Mesenchymal stem cell (in vitro differentiated cells and primary cell): ENCODE measurements around the gene KLF13.

Source experiments
- DNase-seq: peaks from one replicate; pipeline ENCODE4 v3.0.0-alpha.2; 2013
- H2AFZ ChIP-seq: one replicate; pipeline ENCODE4 v1.6.1; 2013; ENCODE audit warnings: low read depth, mild to moderate bottlenecking, control low read depth, inconsistent platforms, low read length, moderate library complexity
- H2AK5ac ChIP-seq: 2 replicates; pipeline ENCODE4 v1.6.1; 2013; ENCODE audit warnings: low read length, moderate library complexity, mild to moderate bottlenecking, inconsistent platforms; ENCODE audit not compliant: severe bottlenecking
- H2BK120ac ChIP-seq: one replicate; pipeline ENCODE4 v1.6.1; 2013; ENCODE audit warnings: low read depth, mild to moderate bottlenecking, inconsistent platforms, low read length, moderate library complexity
- H2BK12ac ChIP-seq, 2 experiments: one replicate each; pipeline ENCODE4 v1.6.1; 2013; ENCODE audit warnings: inconsistent platforms in 2 of 2, low read length in 2 of 2, mild to moderate bottlenecking in 2 of 2, moderate library complexity in 2 of 2, control low read depth in 1 of 2
- H2BK15ac ChIP-seq: one replicate; pipeline ENCODE4 v1.6.1; 2013; ENCODE audit warnings: mild to moderate bottlenecking, low read depth, inconsistent platforms; ENCODE audit not compliant: poor library complexity, severe bottlenecking
- H2BK5ac ChIP-seq: 2 replicates; pipeline ENCODE4 v1.6.1; 2013; ENCODE audit warnings: low read depth, mild to moderate bottlenecking, low read length, control low read depth, inconsistent platforms; ENCODE audit not compliant: poor library complexity, severe bottlenecking
- H3K14ac ChIP-seq, 2 experiments: one replicate each; pipeline ENCODE4 v1.6.1; 2013; ENCODE audit warnings: inconsistent platforms in 2 of 2, low read length in 2 of 2, control low read depth in 1 of 2, mild to moderate bottlenecking in 1 of 2, moderate library complexity in 1 of 2
- H3K18ac ChIP-seq, 2 experiments: one replicate each; pipeline ENCODE4 v1.6.1; 2013; ENCODE audit warnings: inconsistent platforms in 2 of 2, low read length in 2 of 2, control low read depth in 1 of 2, low read depth in 1 of 2, mild to moderate bottlenecking in 1 of 2
- H3K23ac ChIP-seq, 2 experiments: one replicate each; pipeline ENCODE4 v1.6.1; 2013; ENCODE audit warnings: inconsistent platforms in 2 of 2, low read length in 2 of 2, mild to moderate bottlenecking in 2 of 2, moderate library complexity in 2 of 2, control low read depth in 1 of 2
- H3K27ac ChIP-seq: 2 replicates; pipeline ENCODE4 v1.5.1; 2013; ENCODE audit warnings: mild to moderate bottlenecking, moderate library complexity, low read length, control low read depth, inconsistent platforms; ENCODE audit not compliant: poor library complexity, severe bottlenecking
- H3K27me3 ChIP-seq, 2 experiments: 2 replicates each; pipeline versions ENCODE4 v1.6.1 to v1.7.0; 2013; ENCODE audit warnings: low read length in 2 of 2, mild to moderate bottlenecking in 2 of 2, moderate library complexity in 2 of 2, control low read depth in 1 of 2, inconsistent platforms in 1 of 2; ENCODE audit not compliant: control insufficient read depth in 1 of 2, insufficient read depth in 1 of 2
- H3K36me3 ChIP-seq, 2 experiments: 2 replicates each; pipeline versions ENCODE4 v1.6.1 to v1.7.0; 2013; ENCODE audit warnings: low read length in 2 of 2, control low read depth in 1 of 2, inconsistent platforms in 1 of 2, low read depth in 1 of 2, mild to moderate bottlenecking in 1 of 2; ENCODE audit not compliant: insufficient read depth in 2 of 2, control insufficient read depth in 1 of 2
- H3K4ac ChIP-seq, 2 experiments: one replicate each; pipeline ENCODE4 v1.6.1; 2013; ENCODE audit warnings: inconsistent platforms in 2 of 2, low read length in 2 of 2, mild to moderate bottlenecking in 2 of 2, moderate library complexity in 2 of 2, control low read depth in 1 of 2, low read depth in 1 of 2
- H3K4me1 ChIP-seq: 2 replicates; pipeline ENCODE4 v1.6.1; 2013; ENCODE audit warnings: low read depth, low read length, control low read depth; ENCODE audit not compliant: control insufficient read depth, insufficient read depth
- H3K4me2 ChIP-seq: 2 replicates; pipeline ENCODE4 v1.6.1; 2013; ENCODE audit warnings: low read length, mild to moderate bottlenecking, inconsistent platforms; ENCODE audit not compliant: poor library complexity, severe bottlenecking
- H3K4me3 ChIP-seq, 2 experiments: 2 replicates each; pipeline versions ENCODE4 v1.5.1 to v1.7.0; 2013; ENCODE audit warnings: low read length in 2 of 2, mild to moderate bottlenecking in 2 of 2, control low read depth in 1 of 2, low read depth in 1 of 2; ENCODE audit not compliant: insufficient read depth in 1 of 2
- H3K79me1 ChIP-seq: replicated peaks from 2 replicates; pipeline ENCODE4 v1.6.1; 2013; ENCODE audit warnings: mild to moderate bottlenecking, control low read depth, low read length, inconsistent platforms; ENCODE audit not compliant: poor library complexity, severe bottlenecking
- H3K9ac ChIP-seq: 2 replicates; pipeline ENCODE4 v1.7.0; 2013; ENCODE audit warnings: mild to moderate bottlenecking, low read length, moderate library complexity
- H3K9me3 ChIP-seq: 2 replicates; pipeline ENCODE4 v1.7.0; 2013; ENCODE audit warnings: mild to moderate bottlenecking, low read length; ENCODE audit not compliant: control insufficient read depth
- H4K8ac ChIP-seq: one replicate; pipeline ENCODE4 v1.6.1; 2013; ENCODE audit warnings: inconsistent platforms, mild to moderate bottlenecking, low read length, moderate library complexity
- H4K91ac ChIP-seq: one replicate; pipeline ENCODE4 v1.6.1; 2013; ENCODE audit warnings: mild to moderate bottlenecking, low read length, inconsistent platforms
- WGBS: methylation state at CpG from one replicate; pipeline ENCODE4 v1.1.7; 2013; ENCODE audit warnings: mixed read lengths; 5-methylcytosine and 5-hydroxymethylcytosine counted together

KLF13 gene

GRCh38 chr15:31331389-31331788 lies 4.8 kb downstream of the KLF13 start:
- Histone ChIP-seq H3K36me3 (peaks cover 0 to 9% of the 10 kb centered on the region in 2 experiments), H3K23ac (no peak overlapping the region), H2AK5ac (no peak overlapping the region), H3K4me3 (peak overlapping the region in 1 of 2 experiments; percentile 20), H2BK15ac (no peak overlapping the region), H2AFZ (no peak overlapping the region), H3K9me3 (no peaks in the 10 kb centered on the region), H3K18ac (no peak overlapping the region), H3K4ac (no peak overlapping the region), H3K27me3 (no peaks in the 10 kb centered on the region), H3K9ac (no peak overlapping the region), H2BK5ac (no peak overlapping the region), H4K8ac (no peak overlapping the region), H4K91ac (no peak overlapping the region), H2BK12ac (peak overlapping the region in 1 of 2 experiments; percentile 25), H2BK120ac (no peak overlapping the region), H3K14ac (no peak overlapping the region), H3K4me1 (peaks cover 19% of the 10 kb centered on the region), H3K4me2 (no peak overlapping the region), H3K79me1 (peaks cover 42% of the 10 kb centered on the region), H3K27ac (no peak overlapping the region)
- WGBS: 97% methylated on average over 5 of the region's 5 CpGs
- no peak for DNase-seq

GRCh38 chr15:31332020-31332680 lies 5.5 kb downstream of the KLF13 start:
- H3K4me2 ChIP-seq: no peak overlapping the region
- H3K79me1 ChIP-seq: peaks cover 47% of the 10 kb centered on the region
- no peak overlapping the region for H2AK5ac ChIP-seq
- DNase-seq: no peak
- H2BK15ac ChIP-seq: no peak overlapping the region
- no peak overlapping the region for H3K9ac ChIP-seq
- no peak overlapping the region for H4K91ac ChIP-seq
- H3K23ac ChIP-seq: no peak overlapping the region
- H2AFZ ChIP-seq: no peak overlapping the region
- no peak overlapping the region for H3K18ac ChIP-seq
- no peak overlapping the region for H3K14ac ChIP-seq
- no peak overlapping the region for H2BK120ac ChIP-seq
- H3K4me1 ChIP-seq: peaks cover 17% of the 10 kb centered on the region
- H4K8ac ChIP-seq: no peak overlapping the region
- no peaks in the 10 kb centered on the region for H3K27me3 ChIP-seq
- no peak overlapping the region for H3K4ac ChIP-seq
- H3K36me3 ChIP-seq: peaks cover 0 to 9% of the 10 kb centered on the region in 2 experiments
- no peak overlapping the region for H3K27ac ChIP-seq
- H3K4me3 ChIP-seq: no peak overlapping the region
- H3K9me3 ChIP-seq: no peaks in the 10 kb centered on the region
- 90% methylated on average over 7 of the region's 9 CpGs for WGBS
- H2BK5ac ChIP-seq: no peak overlapping the region
- no peak overlapping the region for H2BK12ac ChIP-seq

- Histone ChIP-seq H3K4me2 (no peak overlapping the region), H3K27ac (no peak overlapping the region), H3K9ac (no peak overlapping the region), H3K23ac (no peak overlapping the region), H3K36me3 (peaks cover 0 to 9% of the 10 kb centered on the region in 2 experiments), H3K4ac (no peak overlapping the region), H4K8ac (no peak overlapping the region), H3K14ac (no peak overlapping the region), H3K18ac (no peak overlapping the region), H2BK15ac (no peak overlapping the region), H3K79me1 (peaks cover 51% of the 10 kb centered on the region), H2BK5ac (no peak overlapping the region), H2AK5ac (no peak overlapping the region), H3K9me3 (no peaks in the 10 kb centered on the region), H2BK120ac (no peak overlapping the region), H3K4me3 (no peak overlapping the region), H3K4me1 (peaks cover 14% of the 10 kb centered on the region), H3K27me3 (no peaks in the 10 kb centered on the region), H2AFZ (no peak overlapping the region), H2BK12ac (no peak overlapping the region), H4K91ac (no peak overlapping the region)
- 88% methylated on average over 1 of the region's 1 CpG for WGBS
- peak; percentile 22 for DNase-seq
Observed at GRCh38 chr15:31332681-31333071, 6.0 kb downstream of the KLF13 start.

GRCh38 chr15:31333119-31333518 lies 6.5 kb downstream of the KLF13 start:
- H3K14ac ChIP-seq: no peak overlapping the region
- H2BK5ac ChIP-seq: no peak overlapping the region
- no peak overlapping the region for H3K27ac ChIP-seq
- no peak overlapping the region for H2BK120ac ChIP-seq
- H3K4me3 ChIP-seq: no peak overlapping the region
- H2BK12ac ChIP-seq: no peak overlapping the region
- H2BK15ac ChIP-seq: no peak overlapping the region
- no peak for DNase-seq
- H4K91ac ChIP-seq: peak overlapping the region; percentile 18
- no peaks in the 10 kb centered on the region for H3K9me3 ChIP-seq
- H3K23ac ChIP-seq: no peak overlapping the region
- H2AK5ac ChIP-seq: no peak overlapping the region
- no peak overlapping the region for H3K18ac ChIP-seq
- no peak overlapping the region for H3K4me2 ChIP-seq
- peaks cover 0 to 9% of the 10 kb centered on the region in 2 experiments for H3K36me3 ChIP-seq
- peaks cover 52% of the 10 kb centered on the region for H3K79me1 ChIP-seq
- no peak overlapping the region for H3K9ac ChIP-seq
- H3K4ac ChIP-seq: no peak overlapping the region
- no peak overlapping the region for H4K8ac ChIP-seq
- no peak overlapping the region for H2AFZ ChIP-seq
- 100% methylated on average over 2 of the region's 4 CpGs for WGBS
- H3K4me1 ChIP-seq: peaks cover 14% of the 10 kb centered on the region
- H3K27me3 ChIP-seq: no peaks in the 10 kb centered on the region
